OCI-LY3 (cell line): ENCODE results near the gene ACOXL.

ENCODE experiments used
- CTCF ChIP-seq: fragments of 200-600, 300-600 bp; sonication (generic); IDR thresholded peaks from 2 replicates; pipeline ENCODE4 v1.5.1; 2014; ENCODE audit warnings: antibody characterized with exemption, low read length, low read depth
- EZH2phosphoT487 ChIP-seq: fragments of 200-600 bp; shearing (Covaris generic); IDR thresholded peaks from 2 replicates; pipeline ENCODE4 v1.6.1; 2018; ENCODE audit warnings: antibody characterized with exemption, mixed run types, low read depth

GRCh38 chr2:111116011-111116746 lies 383.8 kb downstream of the ACOXL start:
- peak; percentile 31 for TF ChIP-seq CTCF
- peak; percentile 98 for TF ChIP-seq EZH2phosphoT487
